A549 (cell line): Measurements from ENCODE around the gene AGTRAP. TPM values are rescaled to one million over a fixed set of nuclear protein-coding genes. Genes with fewer than 3 reads are reported as not detected.

Experiments used
- ATAC-seq, 2 experiments: fragments of 200-7000 bp in 1 of 2; fragments of >200 bp in 1 of 2; cut with Nextera tagmentation in 1 of 2; cut with Tn5 transposase in 1 of 2; 3 replicates each; pipeline versions ENCODE4 v1.8.0 to v1.9.1; 2018 to 2020; ENCODE audit warnings: mild to moderate bottlenecking in 1 of 2, moderate library complexity in 1 of 2
- CTCF ChIA-PET: fragments of 300-600 bp; sonication (Branson Sonifier 250); formaldehyde crosslinking; extraction: SDS; loops from one replicate; lab custom pipeline; 2021; ENCODE audit warnings: antibody characterized with exemption, inconsistent platforms; lab: Yijun Ruan, JAX
- POLR2A ChIA-PET: fragments of 350-600 bp; formaldehyde crosslinking; extraction: SDS; loops from one replicate; lab custom pipeline; 2021; ENCODE audit warnings: antibody characterized with exemption, inconsistent platforms; lab: Yijun Ruan, JAX
- DNase-seq, 2 experiments: peaks; one replicate each; pipeline versions ENCODE4 v3.0.0 to v3.0.0-alpha.2; 2011 to 2016; ENCODE audit warnings: low read depth in 1 of 2, low spot score in 1 of 2
- FAIRE-seq: peaks from 2 replicates; lab custom pipeline; 2011; peaks lifted over from hg19 to GRCh38; lab: Jason Lieb, UNC
- H3K27ac ChIP-seq, 2 experiments: fragments of >200 bp; sonication (Bioruptor Twin); formaldehyde crosslinking; 3 replicates each; pipeline ENCODE4 v1.5.1; 2016 to 2017
- H3K4me1 ChIP-seq: fragments of >200 bp; sonication (Bioruptor Twin); formaldehyde crosslinking; 3 replicates; pipeline ENCODE4 v1.6.1; 2016
- H3K4me2 ChIP-seq: fragments of >200 bp; sonication (Bioruptor Twin); formaldehyde crosslinking; 3 replicates; pipeline ENCODE4 v1.6.1; 2016
- H3K4me3 ChIP-seq: fragments of >200 bp; sonication (Bioruptor Twin); formaldehyde crosslinking; 3 replicates; pipeline ENCODE4 v1.5.1; 2016
- H3K9me3 ChIP-seq: fragments of >200 bp; sonication (Bioruptor Twin); formaldehyde crosslinking; 3 replicates; pipeline ENCODE4 v1.6.1; 2016
- ATOH8 ChIP-seq: fragments of 250-450 bp; sonication (Bioruptor Pico); IDR thresholded peaks from 2 replicates; pipeline ENCODE4 v1.5.0; 2020; ENCODE audit warnings: low read depth, mild to moderate bottlenecking, moderate library complexity
- CBX8 ChIP-seq: fragments of 200-600 bp; sonication (generic); IDR thresholded peaks from 2 replicates; pipeline ENCODE4 v1.6.1; 2016
- CEBPB ChIP-seq, 2 experiments: fragments of >200 bp in 1 of 2; sonication (Bioruptor Twin) in 1 of 2; formaldehyde crosslinking in 1 of 2; IDR thresholded peaks; 2 replicates each; pipeline ENCODE4 v1.6.1; 2012 to 2016
- CHD4 ChIP-seq: fragments of 200-600 bp; sonication (generic); IDR thresholded peaks from 2 replicates; pipeline ENCODE4 v1.6.1; 2016; ENCODE audit warnings: antibody characterized with exemption, mild to moderate bottlenecking, borderline replicate concordance
- EP300 ChIP-seq, 2 experiments: fragments of >200 bp; sonication (Bioruptor Twin); formaldehyde crosslinking; IDR thresholded peaks; 2 replicates in 1 of 2; 3 replicates in 1 of 2; pipeline ENCODE4 v1.6.1; 2016 to 2017
- FOSB ChIP-seq: fragments of 250-450 bp; sonication (Bioruptor Pico); IDR thresholded peaks from 2 replicates; pipeline ENCODE4 v1.5.0; 2020; ENCODE audit warnings: mild to moderate bottlenecking, moderate library complexity
- FOSL2 ChIP-seq, 2 experiments: fragments of 450-650 bp in 1 of 2; fragments of >200 bp in 1 of 2; sonication (Bioruptor Twin) in 1 of 2; formaldehyde crosslinking; IDR thresholded peaks; 2 replicates each; pipeline versions ENCODE4 v1.5.0 to v1.6.1; 2016 to 2020; ENCODE audit warnings: mild to moderate bottlenecking in 1 of 2, moderate library complexity in 1 of 2
- FOXS1 ChIP-seq: fragments of 250-450 bp; sonication (Bioruptor Pico); IDR thresholded peaks from 2 replicates; pipeline ENCODE4 v1.5.0; 2020; ENCODE audit warnings: mild to moderate bottlenecking, moderate library complexity
- HDAC2 ChIP-seq: fragments of 200-600 bp; sonication (generic); IDR thresholded peaks from 2 replicates; pipeline ENCODE4 v1.6.1; 2016
- HES2 ChIP-seq: fragments of >200 bp; sonication (Bioruptor Twin); formaldehyde crosslinking; IDR thresholded peaks from 2 replicates; pipeline ENCODE4 v1.6.1; 2016
- HEYL ChIP-seq: fragments of 250-450 bp; sonication (Bioruptor Pico); IDR thresholded peaks from 2 replicates; pipeline ENCODE4 v1.8.0; 2021; ENCODE audit warnings: mild to moderate bottlenecking, moderate library complexity
- HMGXB4 ChIP-seq: fragments of 250-450 bp; sonication (Bioruptor Pico); IDR thresholded peaks from 2 replicates; pipeline ENCODE4 v1.5.0; 2021; ENCODE audit warnings: mild to moderate bottlenecking, moderate library complexity, borderline replicate concordance
- KDM1A ChIP-seq: fragments of 200-600 bp; sonication (generic); IDR thresholded peaks from 2 replicates; pipeline ENCODE4 v1.6.1; 2016; ENCODE audit warnings: low read depth, mild to moderate bottlenecking
- MAZ ChIP-seq: fragments of 150-350 bp; IDR thresholded peaks from 2 replicates; pipeline ENCODE4 v1.6.1; 2014; ENCODE audit warnings: antibody characterized with exemption, low read depth, low read length, borderline replicate concordance
- NR3C1 ChIP-seq: fragments of >200 bp; sonication (Bioruptor Twin); formaldehyde crosslinking; IDR thresholded peaks from 3 replicates; pipeline ENCODE4 v1.6.1; 2017
- PBX3 ChIP-seq: IDR thresholded peaks from 2 replicates; pipeline ENCODE4 v1.6.1; 2012
- PHF8 ChIP-seq: fragments of 200-600 bp; sonication (generic); IDR thresholded peaks from 2 replicates; pipeline ENCODE4 v1.6.1; 2016; ENCODE audit warnings: low read depth, mild to moderate bottlenecking, antibody characterized with exemption, moderate library complexity, borderline replicate concordance
- RCOR1 ChIP-seq: fragments of 150-350 bp; IDR thresholded peaks from 2 replicates; pipeline ENCODE4 v1.6.1; 2014; ENCODE audit warnings: antibody characterized with exemption, low read length, low read depth
- REST ChIP-seq: fragments of 200-600 bp; sonication (generic); IDR thresholded peaks from 2 replicates; pipeline ENCODE4 v1.6.1; 2016; ENCODE audit warnings: antibody characterized with exemption, mild to moderate bottlenecking, moderate library complexity
- RNF2 ChIP-seq: fragments of 200-600 bp; sonication (generic); IDR thresholded peaks from 2 replicates; pipeline ENCODE4 v1.6.1; 2016; ENCODE audit warnings: low read depth, mild to moderate bottlenecking, antibody characterized with exemption, moderate library complexity, borderline replicate concordance
- TFCP2L1 ChIP-seq: fragments of 250-450 bp; sonication (Bioruptor Pico); IDR thresholded peaks from 2 replicates; pipeline ENCODE4 v1.5.0; 2021; ENCODE audit warnings: mild to moderate bottlenecking
- WGBS: methylation state at CpG from one replicate; pipeline ENCODE4 v1.1.6; 2017; ENCODE audit errors: missing lambda C conversion rate; 5-methylcytosine and 5-hydroxymethylcytosine counted together
- polyA plus RNA-seq, 4 experiments: library from polyadenylated mRNA; depleted of rRNA in 3 of 4; stranded (reverse); fragments of >200 nt; fragmentation: RNase III in 1 of 4; extraction: RNeasy Plus Mini Kit Qiagen cat#74134 plus additional on column Dnase treatment in 1 of 4; gene quantifications; 2 replicates in 3 of 4; 3 replicates in 1 of 4; pipeline ENCODE4 v1.2.3, GENCODE V29; 2011 to 2017
- TF ChIP-seq, protein P1 (sequence below): IDR thresholded peaks from 2 replicates; pipeline ENCODE4 v1.6.1; 2012; ENCODE audit warnings: low read depth, borderline replicate concordance

The AGTRAP gene
- polyA plus RNA-seq, 2 of the 4 experiments (the other 2 are of a cell fraction), result 26.9 to 57.5 TPM

- no peak for TF ChIP-seq RNF2
- no peak for TF ChIP-seq ATOH8 (CRISPR knock-in tag)
- no peak for TF ChIP-seq KDM1A
- no peak for TF ChIP-seq HDAC2
- TF ChIP-seq EP300 (IDR thresholded peaks at IDR 0.05), result no peak
- TF ChIP-seq HMGXB4, result no peak
- TF ChIP-seq NR3C1, result no peak
- TF ChIP-seq CEBPB (IDR thresholded peaks at IDR 0.05), result no peak
- TF ChIP-seq PHF8, result no peak
- no peak for TF ChIP-seq CBX8
- no peak for TF ChIP-seq FOXS1 (CRISPR knock-in tag)
- TF ChIP-seq REST, result no peak
- no peak for TF ChIP-seq TFCP2L1
- TF ChIP-seq PBX3, result no peak
- TF ChIP-seq FOSL2 (IDR thresholded peaks at IDR 0.05), result no peak
- TF ChIP-seq FOSL2 (CRISPR knock-in tag; IDR thresholded peaks at IDR 0.05), result no peak
- no peak for TF ChIP-seq RCOR1
- no peak for TF ChIP-seq MAZ
- ChIA-PET CTCF (interaction anchor here (1.1 to 9.8 kb wide), 5 partner anchors 12 to 683 kb away, joined by 3 to 107 read pairs (median 24); partner anchors contain the start of gene FBXO6), POLR2A (no interaction called here)
- H3K27ac ChIP-seq, result no peak overlapping the region
- ATAC-seq, result no peak
- H3K4me3 ChIP-seq, result no peak overlapping the region
- H3K4me1 ChIP-seq, result no peaks in the 10 kb centered on the region
- H3K4me2 ChIP-seq, result no peak overlapping the region
- no peak for FAIRE-seq
- no peak for DNase-seq
- H3K9me3 ChIP-seq, result no peaks in the 10 kb centered on the region
- 22% methylated on average over 4 of the region's 4 CpGs for WGBS
Observed at GRCh38 chr1:11721311-11721710, 14.6 kb upstream of the AGTRAP start.

DNA sequence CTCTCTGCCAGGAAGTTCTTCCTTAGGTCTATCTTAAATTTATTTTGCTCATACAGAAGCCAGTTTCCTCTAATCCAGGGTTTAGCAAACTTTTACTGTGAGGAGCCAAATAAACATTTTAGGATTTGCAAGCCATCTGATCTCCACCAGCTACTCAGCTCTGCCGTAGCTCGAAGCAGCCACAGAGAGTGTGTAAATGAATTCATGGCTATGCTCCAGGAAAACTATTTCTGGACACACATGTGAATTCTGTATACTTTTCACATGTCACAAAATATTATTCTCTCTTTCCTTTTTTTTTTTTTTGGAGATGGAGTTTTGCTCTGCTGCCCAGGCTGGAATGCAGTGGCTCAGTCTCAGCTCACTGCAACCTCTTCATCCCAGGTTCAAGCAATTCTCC is 13.4 kb upstream of the AGTRAP start:
- POLR2A ChIA-PET, result no interaction called here
- FAIRE-seq, result no peak
- Histone ChIP-seq H3K4me3 (no peak overlapping the region), H3K4me1 (no peaks in the 10 kb centered on the region), H3K9me3 (no peaks in the 10 kb centered on the region), H3K27ac (no peak overlapping the region), H3K4me2 (no peak overlapping the region)
- WGBS, result 48% methylated on average over 2 of the region's 2 CpGs
- TF ChIP-seq MAZ (no peak), HEYL (CRISPR knock-in tag) (no peak), RNF2 (no peak), HES2 (no peak), FOSB (CRISPR knock-in tag) (no peak), CHD4 (no peak), EP300 (IDR thresholded peaks at IDR 0.05) (no peak)
- TF ChIP-seq, protein P1, sequence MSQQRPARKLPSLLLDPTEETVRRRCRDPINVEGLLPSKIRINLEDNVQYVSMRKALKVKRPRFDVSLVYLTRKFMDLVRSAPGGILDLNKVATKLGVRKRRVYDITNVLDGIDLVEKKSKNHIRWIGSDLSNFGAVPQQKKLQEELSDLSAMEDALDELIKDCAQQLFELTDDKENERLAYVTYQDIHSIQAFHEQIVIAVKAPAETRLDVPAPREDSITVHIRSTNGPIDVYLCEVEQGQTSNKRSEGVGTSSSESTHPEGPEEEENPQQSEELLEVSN, result no peak
- CTCF ChIA-PET, result interaction anchor here (0.6 to 9.8 kb wide), 6 partner anchors 9 to 358 kb away, joined by 3 to 107 read pairs (median 3); partner anchors contain the start of gene FBXO6
- no peak for ATAC-seq
- DNase-seq, result no peak
